Measurements from ENCODE around the gene PSTPIP1. TPM values are rescaled to one million over a fixed set of nuclear protein-coding genes. Genes with fewer than 3 reads are reported as not detected.

Gene PSTPIP1
- total and polyA plus RNA-seq, 9 of the 15 experiments (the other 6 are each of a cell fraction or from before 2014, with no cell fraction given) = not detected

GRCh38 chr15:77017761-77018720 is 23.1 kb downstream of the PSTPIP1 start:
- Histone ChIP-seq H3K79me2 (ENCODE audit: control insufficient read depth, insufficient read depth, low read length) (no peaks in the 10 kb centered on the region), H3K4me2 (ENCODE audit: insufficient read depth, low read length) (no peak overlapping the region), H3K27me3 (ENCODE audit: control insufficient read depth in 2 of 2, insufficient read depth in 2 of 2, low read length in 2 of 2) (peaks cover 4 to 52% of the 10 kb centered on the region in 2 experiments; a peak in 4 of 5 replicates), H4K20me1 (replicated peaks; ENCODE audit: control insufficient read depth, insufficient read depth, low read length) (0 out of 2 replicates have a peak, but pooled peaks cover 7% of the 10 kb centered on the region), H3K4me1 (replicated peaks in 1 of 2; ENCODE audit: control insufficient read depth in 2 of 2, insufficient read depth in 2 of 2, low read length in 2 of 2) (0 out of 5 replicates have a peak, but pooled peaks cover 0 to under 1% of the 10 kb centered on the region in 2 experiments), H3K9ac (ENCODE audit: insufficient read depth in 1 of 2, low read depth in 2 of 2, low read length in 2 of 2) (no peak overlapping the region), H3K36me3 (ENCODE audit: control insufficient read depth, insufficient read depth, low read length) (no peaks in the 10 kb centered on the region), H3K27ac (ENCODE audit: extremely low read depth, low read depth, low read length) (no peak overlapping the region), H3K9me1 (ENCODE audit: control insufficient read depth, insufficient read depth, low read length) (no peaks in the 10 kb centered on the region), H3K4me3 (no peak overlapping the region), H2AFZ (ENCODE audit: low read depth, low read length) (no peak overlapping the region), H3K9me3 (replicated peaks; ENCODE audit: control insufficient read depth, insufficient read depth, low read depth, low read length) (no peaks in the 10 kb centered on the region)
- FAIRE-seq (no peak), ATAC-seq (no peak), DNase-seq (ENCODE audit: extremely low read depth in 1 of 4, low spot score in 3 of 4) (no peak)
- no TSS peak for BruUV-seq (replicated peaks)
- ChIA-PET POLR2A (no interaction called here), CTCF (ENCODE audit: low intra/inter-chr PET ratio) (no interaction called here)
- WGBS (ENCODE audit: insufficient coverage, low coverage, missing lambda C conversion rate) = 4% methylated on average over 20 of the region's 20 CpGs
- intact Hi-C loops (cut with micrococcal nuclease) (no loop called here), in situ Hi-C loops (cut with MboI) (no loop called here)
- TF ChIP-seq POLR3G (IDR thresholded peaks at IDR 0.05; ENCODE audit: extremely low read depth, insufficient read length, insufficient replicate concordance) = no peak
- TF ChIP-seq EP300 (IDR thresholded peaks at IDR 0.05; ENCODE audit: low read length) = no peak
- TF ChIP-seq NR2C1 (IDR thresholded peaks at IDR 0.05) = no peak
- no peak for TF ChIP-seq NR2C1 (tag; IDR thresholded peaks at IDR 0.05)
- no peak for TF ChIP-seq POLR2AphosphoS5 (IDR thresholded peaks at IDR 0.05; ENCODE audit: control insufficient read depth, insufficient read depth, low read depth, low read length)
- no peak for TF ChIP-seq ZNF436 (CRISPR knock-in tag; IDR thresholded peaks at IDR 0.05)
- TF ChIP-seq CBX2 (IDR thresholded peaks at IDR 0.05; ENCODE audit: insufficient read depth, low read length, poor library complexity, severe bottlenecking) = no peak
- TF ChIP-seq RERE (CRISPR knock-in tag; IDR thresholded peaks at IDR 0.05; ENCODE audit: borderline replicate concordance) = no peak
- no peak for TF ChIP-seq ARHGAP35 (IDR thresholded peaks at IDR 0.05; ENCODE audit: partially characterized antibody)
- no peak for TF ChIP-seq HMBOX1 (IDR thresholded peaks at IDR 0.05)
- no peak for TF ChIP-seq POU5F1 (IDR thresholded peaks at IDR 0.05; ENCODE audit: borderline replicate concordance, low read depth, low read length, partially characterized antibody)
- no peak for TF ChIP-seq THRAP3 (IDR thresholded peaks at IDR 0.05; ENCODE audit: borderline replicate concordance)
- no peak for TF ChIP-seq NKRF (IDR thresholded peaks at IDR 0.05; ENCODE audit: borderline replicate concordance)

All from K562 (cell line).